GM15510 (cell line): Measurements from ENCODE around the gene ROBO2.

Source experiments
- POLR2A ChIP-seq: IDR thresholded peaks from 3 replicates; pipeline ENCODE4 v1.6.1; 2011; ENCODE audit warnings: borderline replicate concordance; ENCODE audit not compliant: insufficient read length; ENCODE audit errors: extremely low read depth

ROBO2 gene

DNA sequence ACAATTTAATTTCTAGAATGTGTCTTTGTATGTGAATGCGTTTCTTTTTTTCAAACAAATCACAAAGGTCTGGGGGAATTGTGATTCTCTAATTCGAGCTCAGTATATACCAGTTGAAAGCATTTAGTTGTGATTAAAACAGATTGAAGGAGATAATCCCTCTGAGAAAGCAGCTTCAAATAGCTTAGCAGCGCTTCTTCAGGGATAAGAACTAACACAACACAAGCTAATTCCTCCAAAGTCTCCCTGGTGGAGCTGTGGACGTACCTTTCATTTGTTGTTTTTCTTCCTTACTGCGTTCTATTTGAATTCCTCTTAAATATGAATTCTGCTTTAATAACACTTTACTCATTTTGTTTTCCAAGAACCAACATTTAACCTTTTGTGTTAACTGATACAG, 286.7 kb downstream of the ROBO2 start:
- TF ChIP-seq POLR2A, result no peak

GRCh38 chr3:77328690-77329089, 288.8 kb downstream of the ROBO2 start:
- no peak for TF ChIP-seq POLR2A

DNA sequence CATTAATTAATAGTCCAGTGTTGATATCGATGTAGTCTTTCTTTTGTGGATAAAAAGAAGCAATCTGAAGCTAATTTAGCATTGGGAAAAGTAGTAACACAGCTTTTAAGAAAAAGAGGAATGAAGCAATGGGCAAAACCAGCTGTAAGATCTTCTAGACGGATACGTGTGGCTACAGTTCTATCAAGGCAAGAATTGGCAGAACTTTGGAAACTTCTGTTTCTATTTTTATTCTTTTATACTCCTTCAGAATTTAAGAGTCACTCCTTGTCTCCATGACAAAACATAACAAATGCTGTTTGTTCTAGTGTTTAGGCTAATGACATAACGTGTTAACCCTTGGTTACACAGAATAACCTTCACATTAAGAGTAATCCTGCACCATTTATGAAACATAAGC, 289.2 kb downstream of the ROBO2 start:
- TF ChIP-seq POLR2A, result no peak

DNA sequence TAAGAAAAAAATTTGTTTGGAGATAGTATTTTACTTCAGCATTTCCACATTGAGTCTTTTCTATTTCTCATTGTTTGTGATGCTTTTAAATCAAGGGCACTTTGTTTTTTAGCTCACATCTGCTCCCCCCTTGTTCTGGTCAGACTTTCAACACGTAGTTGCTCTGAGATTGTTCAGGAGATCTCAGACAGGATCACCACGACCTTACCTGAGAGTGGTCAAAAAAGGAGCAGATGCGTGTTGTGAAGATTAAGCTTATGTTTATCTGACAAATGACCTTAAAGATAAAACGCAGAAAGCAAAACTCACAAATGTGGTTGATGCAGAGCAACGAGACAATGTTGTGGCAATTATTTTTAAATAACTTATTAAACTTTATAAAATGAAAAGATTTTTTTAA, 298.3 kb downstream of the ROBO2 start:
- TF ChIP-seq POLR2A, result no peak

DNA sequence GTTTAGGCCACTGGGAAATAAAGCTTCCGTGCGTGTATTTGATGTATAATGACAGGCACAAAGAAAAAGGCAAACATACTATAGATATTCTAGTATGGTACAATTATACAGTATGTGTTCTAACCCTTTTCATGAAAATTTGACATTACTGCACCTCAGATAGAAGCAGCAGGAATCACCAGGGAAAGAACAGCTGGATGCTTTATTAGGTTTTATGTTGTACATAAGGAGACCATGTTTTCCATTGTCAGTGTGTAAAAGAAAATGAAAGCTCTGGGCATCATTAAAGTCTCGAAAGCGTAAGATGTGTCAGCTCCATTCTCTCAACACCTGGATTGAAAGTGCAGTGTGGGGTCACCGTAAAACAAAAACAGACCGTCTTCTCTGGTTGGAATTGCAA, 302.1 kb downstream of the ROBO2 start:
- TF ChIP-seq POLR2A, result no peak

DNA sequence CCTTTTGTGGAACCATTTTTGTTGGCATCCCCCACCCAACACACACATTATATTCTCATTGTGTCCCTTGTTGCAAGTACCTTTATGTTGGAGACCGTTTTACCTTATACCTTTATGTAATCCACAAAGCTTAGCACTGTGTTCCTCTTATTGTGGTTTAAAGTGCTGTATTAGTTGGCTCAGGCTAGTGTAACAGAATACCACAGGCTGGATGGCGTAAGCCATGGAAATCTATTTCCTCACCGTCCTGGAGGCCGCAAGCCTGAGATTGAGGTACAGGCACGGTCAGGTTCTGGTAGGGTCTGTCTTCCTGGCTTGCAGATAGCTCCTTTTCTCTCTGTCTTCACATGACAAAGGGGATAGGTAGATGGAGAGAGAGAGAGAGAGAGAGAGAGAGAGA, 302.8 kb downstream of the ROBO2 start:
- TF ChIP-seq POLR2A, result no peak

GRCh38 chr3:77345009-77345408, 305.1 kb downstream of the ROBO2 start:
- TF ChIP-seq POLR2A, result no peak

DNA sequence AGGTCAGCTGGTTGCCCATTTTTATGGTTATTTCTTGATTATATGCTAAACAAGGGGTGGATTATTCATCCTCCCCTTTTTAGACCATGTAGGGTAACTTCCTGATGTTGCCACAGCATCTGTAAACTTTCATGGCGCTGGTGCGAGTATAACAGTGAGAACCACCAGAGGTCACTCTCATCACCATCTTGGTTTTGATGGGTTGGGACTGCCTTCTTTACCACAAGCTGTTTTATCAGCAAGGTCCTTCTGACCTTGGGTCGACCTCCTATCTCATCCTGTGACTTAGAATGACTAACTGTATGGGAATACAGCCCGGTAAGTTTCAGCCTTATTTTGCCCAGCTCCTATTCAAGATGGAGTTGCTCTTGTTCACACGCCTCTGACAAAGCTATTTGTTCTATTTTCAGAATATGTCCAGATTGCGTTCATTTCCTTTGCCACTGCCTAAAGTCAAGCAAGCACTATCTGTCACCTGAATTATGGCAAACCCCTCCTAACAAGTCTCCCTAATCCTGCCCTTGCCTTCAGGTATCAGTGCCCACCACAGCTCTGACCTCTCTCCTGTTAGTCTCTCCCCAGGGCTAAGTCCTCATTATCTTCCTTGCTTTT, 308.5 kb downstream of the ROBO2 start:
- TF ChIP-seq POLR2A, result no peak

DNA sequence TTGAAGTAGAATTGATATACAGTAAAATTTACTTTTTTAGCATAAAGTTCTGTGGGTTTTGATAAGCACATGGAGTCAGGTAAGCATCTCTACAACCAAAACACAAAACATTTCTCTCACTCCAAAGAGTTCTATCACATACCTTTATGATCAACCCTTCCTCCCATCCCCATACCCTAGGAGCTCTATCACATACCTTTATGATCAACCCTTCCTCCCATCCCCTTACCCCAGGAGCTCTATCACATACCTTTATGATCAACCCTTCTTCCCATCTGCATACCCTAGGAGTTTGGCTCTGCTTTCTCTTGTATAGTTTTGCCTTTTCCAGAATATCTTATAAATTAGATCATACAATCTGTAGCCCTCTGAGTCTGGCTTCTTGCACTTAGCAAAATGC, 315.1 kb downstream of the ROBO2 start:
- TF ChIP-seq POLR2A, result no peak

- TF ChIP-seq POLR2A, result no peak
Observed at GRCh38 chr3:77362936-77363335, 323.0 kb downstream of the ROBO2 start.

DNA sequence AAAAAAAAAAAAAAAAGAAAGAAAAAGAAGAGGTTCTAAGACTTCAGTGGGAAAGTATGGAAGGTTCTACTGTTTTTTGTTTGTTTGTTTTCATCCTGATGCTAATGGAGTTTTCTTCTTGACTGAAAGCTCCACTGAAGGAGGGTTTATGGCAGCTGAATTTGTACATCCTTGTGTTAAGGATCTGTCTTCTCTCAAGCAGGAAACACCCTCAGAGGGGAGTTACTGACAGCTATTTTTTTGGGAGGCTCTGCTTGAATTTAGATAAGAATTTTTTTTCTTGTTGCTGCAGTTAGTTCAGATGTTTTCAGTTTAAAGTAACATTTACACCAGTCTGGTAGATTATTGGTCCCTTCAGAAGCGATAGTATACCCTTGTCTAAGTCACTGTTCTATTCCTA, 325.3 kb downstream of the ROBO2 start:
- TF ChIP-seq POLR2A, result no peak

GRCh38 chr3:77370413-77370812, 330.5 kb downstream of the ROBO2 start:
- TF ChIP-seq POLR2A, result no peak

- TF ChIP-seq POLR2A, result no peak
Observed at GRCh38 chr3:77372018-77372417, 332.1 kb downstream of the ROBO2 start.

DNA sequence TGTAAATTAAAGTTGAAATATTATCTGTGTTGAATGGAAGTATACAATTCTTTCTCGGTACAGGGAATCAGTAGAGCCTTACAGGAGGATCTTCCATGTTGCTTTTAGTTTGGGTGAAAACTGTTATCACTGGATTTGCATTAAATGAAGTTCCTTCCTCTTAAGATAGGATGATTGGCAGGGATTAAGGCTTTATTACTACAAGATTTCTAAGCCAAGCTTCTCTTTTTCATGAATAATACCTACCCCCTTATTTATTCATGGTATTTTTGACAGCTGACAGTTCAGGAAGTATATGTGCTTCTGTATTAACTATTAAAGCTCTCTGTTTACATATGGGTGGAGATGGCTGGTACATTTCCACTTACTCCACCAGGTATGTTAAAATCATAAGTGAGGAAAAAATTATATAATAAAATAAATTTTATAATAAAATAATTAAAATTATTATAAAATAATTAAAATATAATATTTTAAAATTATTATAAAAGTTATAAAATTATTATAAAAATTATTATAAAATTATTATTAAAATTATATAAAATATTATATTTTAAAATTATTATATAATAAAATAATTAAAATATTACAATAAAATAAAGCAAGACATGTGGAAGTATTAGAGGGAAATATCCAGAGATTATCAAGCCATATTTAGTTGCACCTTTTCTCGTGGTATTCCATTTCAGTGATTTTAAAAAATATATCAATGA, 332.9 kb downstream of the ROBO2 start:
- no peak for TF ChIP-seq POLR2A

DNA sequence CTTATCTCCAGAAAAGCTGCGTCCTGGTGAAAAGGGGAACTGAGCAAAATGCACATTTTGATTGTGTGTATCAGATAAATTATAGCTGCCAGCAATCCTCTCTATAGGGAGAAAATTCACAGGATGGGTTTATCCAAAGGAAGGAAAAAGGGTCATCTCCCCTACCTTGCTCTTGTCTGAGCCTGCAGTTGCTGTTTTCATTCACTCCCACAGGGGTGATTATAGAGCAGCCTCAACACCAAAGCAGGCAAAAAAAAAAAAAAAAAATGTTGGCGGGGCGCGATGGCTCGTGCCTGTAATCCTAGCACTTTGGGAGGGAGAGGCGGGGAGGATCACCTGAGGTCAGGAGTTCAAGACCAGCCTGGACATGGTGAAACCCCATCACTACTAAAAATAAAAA, 333.7 kb downstream of the ROBO2 start:
- no peak for TF ChIP-seq POLR2A

DNA sequence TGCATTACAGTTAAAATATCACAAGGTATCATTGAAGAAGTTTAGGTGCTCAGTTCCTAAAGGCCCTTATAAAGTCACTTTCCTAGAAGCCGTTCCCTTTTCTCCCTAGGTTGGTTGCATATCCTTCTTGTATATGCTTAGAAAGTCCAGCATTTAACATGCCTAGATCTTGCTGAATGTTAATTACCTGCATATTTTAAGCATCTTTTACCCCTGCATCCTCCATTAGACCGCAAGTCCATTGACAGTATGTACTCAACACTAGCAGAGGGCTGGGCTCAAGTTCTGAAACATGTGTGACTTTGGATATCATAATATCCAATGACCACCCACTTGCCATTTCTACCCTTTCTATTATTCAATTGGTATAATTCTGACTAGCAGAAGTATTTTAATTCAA, 336.6 kb downstream of the ROBO2 start:
- no peak for TF ChIP-seq POLR2A
